Stimulated activated CD4-positive, alpha-beta T cell treated with anti-CD3 and anti-CD28 coated beads, Interleukin-1b, Interleukin-23, amount 100 ng/mL, for 24 hours (primary cell): ENCODE measurements around the gene ADIPOR2.

Experiments
- DNase-seq, 4 experiments: peaks; one replicate each; pipeline ENCODE4 v3.0.0-alpha.2; 2020; ENCODE audit warnings: low read depth in 4 of 4, low spot score in 1 of 4

Gene ADIPOR2

GRCh38 chr12:1769809-1770494, 79.1 kb downstream of the ADIPOR2 start:
- no peak for DNase-seq

- no peak for DNase-seq
These were observed 83.2 kb downstream of the ADIPOR2 start for GRCh38 chr12:1773937-1774655.

GRCh38 chr12:1776170-1776921, 85.5 kb downstream of the ADIPOR2 start:
- DNase-seq: no peak

GRCh38 chr12:1777798-1778197, 86.9 kb downstream of the ADIPOR2 start:
- DNase-seq: no peak

GRCh38 chr12:1778911-1779310, 88.0 kb downstream of the ADIPOR2 start:
- no peak for DNase-seq

GRCh38 chr12:1779783-1780182, 88.9 kb downstream of the ADIPOR2 start:
- no peak for DNase-seq

GRCh38 chr12:1781772-1782171, 90.9 kb downstream of the ADIPOR2 start:
- no peak for DNase-seq

- DNase-seq: no peak
These were observed 91.3 kb downstream of the ADIPOR2 start for GRCh38 chr12:1782215-1782614.

- no peak for DNase-seq
These were observed 96.8 kb downstream of the ADIPOR2 start for GRCh38 chr12:1787714-1788113.

GRCh38 chr12:1790444-1790843, 99.6 kb downstream of the ADIPOR2 start:
- no peak for DNase-seq

GRCh38 chr12:1791104-1791841, 100.4 kb downstream of the ADIPOR2 start:
- peak; percentile 28 to 47 (median 38) for DNase-seq

GRCh38 chr12:1792406-1792805, 101.5 kb downstream of the ADIPOR2 start:
- DNase-seq: no peak

- DNase-seq: no peak
These were observed 102.7 kb downstream of the ADIPOR2 start for GRCh38 chr12:1793426-1794210.

GRCh38 chr12:1794440-1795090, 103.7 kb downstream of the ADIPOR2 start:
- no peak for DNase-seq

- DNase-seq: no peak
These were observed 104.4 kb downstream of the ADIPOR2 start for GRCh38 chr12:1795221-1795784.

- DNase-seq: peak; percentile 74 to 91 (median 89)
These were observed 105.1 kb downstream of the ADIPOR2 start for GRCh38 chr12:1795785-1796514.

GRCh38 chr12:1796515-1797010, 105.7 kb downstream of the ADIPOR2 start:
- DNase-seq: peak in 3 of 4 experiments; percentile 17 to 31 (median 26)

- DNase-seq: peak in 3 of 4 experiments; percentile 39 to 52 (median 47)
These were observed 106.4 kb downstream of the ADIPOR2 start for GRCh38 chr12:1797011-1797901.
